Transverse colon (tissue), 4 donors: ENCODE measurements around the gene CCR3. TPM values are rescaled to one million over a fixed set of nuclear protein-coding genes. Genes with fewer than 3 reads are reported as not detected.

Source experiments
- DNase-seq: peaks from one replicate; pipeline ENCODE4 v3.0.0-alpha.2; 2019
- H3K27ac ChIP-seq, 4 donors: fragments of 200-600 bp; sonication (generic); 2 replicates each; pipeline ENCODE4 v1.5.1; 2016 to 2018; ENCODE audit warnings: inconsistent platforms in 4 of 4
- H3K27me3 ChIP-seq: fragments of 200-600 bp; sonication (generic); 2 replicates; pipeline ENCODE4 v1.5.1; 2017; ENCODE audit warnings: inconsistent platforms
- H3K36me3 ChIP-seq, 4 donors: fragments of 200-600 bp; sonication (generic); 2 replicates each; pipeline ENCODE4 v1.5.1; 2017 to 2019; ENCODE audit warnings: inconsistent platforms in 4 of 4
- H3K4me1 ChIP-seq, 4 donors: fragments of 200-600 bp; sonication (generic); 2 replicates each; pipeline ENCODE4 v1.5.1; 2017 to 2020; ENCODE audit warnings: inconsistent platforms in 4 of 4
- H3K4me3 ChIP-seq, 4 donors: fragments of 200-600 bp; sonication (generic); 1 replicate in 1 of 4; 2 replicates in 3 of 4; pipeline versions ENCODE4 v1.5.1 to v1.6.1; 2017 to 2019; ENCODE audit warnings: inconsistent platforms in 4 of 4
- H3K9me3 ChIP-seq, 2 donors: fragments of 200-600 bp; sonication (generic); 2 replicates each; pipeline ENCODE4 v1.5.1; 2017 to 2019; ENCODE audit warnings: inconsistent platforms in 2 of 2
- CTCF ChIP-seq, 5 experiments: fragments of 200-600 bp in 3 of 5; fragments of 450-650 bp in 2 of 5; sonication (generic) in 3 of 5; IDR thresholded peaks; 1 replicate in 2 of 5; 2 replicates in 3 of 5; pipeline ENCODE4 v1.5.1; 2016 to 2017; ENCODE audit warnings: antibody characterized with exemption in 5 of 5, inconsistent platforms in 3 of 5, mild to moderate bottlenecking in 2 of 5, moderate library complexity in 1 of 5
- EP300 ChIP-seq: sonication (generic); formaldehyde crosslinking; IDR thresholded peaks from one replicate; pipeline ENCODE4 v1.6.1; 2017; ENCODE audit warnings: antibody characterized with exemption, low read depth
- POLR2A ChIP-seq: fragments of 450-650 bp; IDR thresholded peaks from one replicate; pipeline ENCODE4 v1.6.1; 2016; ENCODE audit warnings: antibody characterized with exemption, mild to moderate bottlenecking, moderate library complexity
- POLR2AphosphoS5 ChIP-seq, 3 donors: sonication (generic); formaldehyde crosslinking; IDR thresholded peaks; one replicate each; pipeline ENCODE4 v1.6.1; 2016; ENCODE audit warnings: antibody characterized with exemption in 3 of 3
- WGBS, 2 donors: methylation state at CpG; one replicate each; pipeline ENCODE4 v1.1.5; 2018; ENCODE audit warnings: low coverage in 1 of 2; 5-methylcytosine and 5-hydroxymethylcytosine counted together
- in situ Hi-C, 4 donors: fragments of 200-750 bp; cut with MboI; loops; one replicate each; pipeline versions ENCODE4 v1.15.0 to v1.15.1; 2017; ENCODE audit warnings: low sequenced_read_pairs in 3 of 4, low pct_ligation_motif_present in 1 of 4, low pct_unique_long_range_greater_than_20kb in 1 of 4
- intact Hi-C: fragments of 100-400 bp; cut with DNase I; formaldehyde crosslinking; loops from one replicate; pipeline ENCODE4 v1.15.1; 2023; ENCODE audit warnings: low total_unique reads
- total RNA-seq, 4 donors: library from RNA; depleted of rRNA; stranded (reverse); fragments of >200 nt; gene quantifications; one replicate each; pipeline ENCODE4 v1.1.0, GENCODE V29; 2016

CCR3 gene
- total RNA-seq, 4 donors from 2014 or later: not detected

GRCh38 chr3:46312991-46313390 is 70.7 kb downstream of the CCR3 start:
- intact Hi-C loops (no loop called here), in situ Hi-C loops (no loop called here)
- Histone ChIP-seq H3K36me3 (no peaks in the 10 kb centered on the region), H3K9me3 (no peaks in the 10 kb centered on the region), H3K4me3 (no peak overlapping the region), H3K27ac (no peak overlapping the region), H3K27me3 (no peaks in the 10 kb centered on the region), H3K4me1 (no peaks in the 10 kb centered on the region)
- peak; percentile 44 for DNase-seq
- WGBS, 2 donors: 72% methylated on average over 1 of the region's 1 CpG; no CpG with 5 or more reads in 1 of the 2 donors
- TF ChIP-seq POLR2AphosphoS5 (IDR thresholded peaks at IDR 0.05) (peak in 1 of 3 donors; percentile 31), EP300 (no peak)

- in situ Hi-C loops (no loop called here), intact Hi-C loops (no loop called here)
- Histone ChIP-seq H3K36me3 (no peaks in the 10 kb centered on the region), H3K27me3 (no peaks in the 10 kb centered on the region), H3K27ac (no peak overlapping the region), H3K4me1 (no peaks in the 10 kb centered on the region), H3K9me3 (no peaks in the 10 kb centered on the region), H3K4me3 (no peak overlapping the region)
- TF ChIP-seq POLR2AphosphoS5 (IDR thresholded peaks at IDR 0.05): no peak
- no peak for TF ChIP-seq CTCF (IDR thresholded peaks at IDR 0.05)
- no peak for TF ChIP-seq EP300
- TF ChIP-seq POLR2A: no peak
- no peak for DNase-seq
These were observed 72.3 kb downstream of the CCR3 start for GRCh38 chr3:46314517-46314916.

- intact Hi-C loops (no loop called here), in situ Hi-C loops (no loop called here)
- H3K27ac ChIP-seq: no peak overlapping the region
- H3K4me1 ChIP-seq: no peaks in the 10 kb centered on the region
- no peaks in the 10 kb centered on the region for H3K36me3 ChIP-seq
- no peak for TF ChIP-seq EP300
- no peak for TF ChIP-seq POLR2AphosphoS5 (IDR thresholded peaks at IDR 0.05)
- no peak for TF ChIP-seq POLR2A
- TF ChIP-seq CTCF (IDR thresholded peaks at IDR 0.05): no peak
- DNase-seq: no peak
- H3K27me3 ChIP-seq: no peaks in the 10 kb centered on the region
- H3K9me3 ChIP-seq: no peaks in the 10 kb centered on the region
- H3K4me3 ChIP-seq: no peak overlapping the region
These were observed 73.9 kb downstream of the CCR3 start for GRCh38 chr3:46316206-46316605.

Other genes with a start within 250 kb of the CCR3 start
- 10 to 100 TPM; 34.5 to 40.0 (median 38.1) TPM for gene FYCO1, start 246.6 kb upstream of the CCR3 start, total RNA-seq
- under 1 TPM in 2 of 4 donors, not detected in 2; 0.14 to 0.32 TPM for gene XCR1, start 215.0 kb upstream of the CCR3 start, total RNA-seq
- gene CCR1, start 34.1 kb upstream of the CCR3 start, total RNA-seq: 1 to 10 TPM in 3 of 4 donors, not detected in 1; 1.9 to 4.4 (median 3.3) TPM
- gene CCR2, start 111.7 kb downstream of the CCR3 start, total RNA-seq: 1 to 10 TPM in 2 of 4 donors, not detected in 2; 1.8 to 4.6 TPM
- gene CCR5, start 128.5 kb downstream of the CCR3 start, total RNA-seq: 1 to 10 TPM in 3 of 4 donors, not detected in 1; 1.1 to 3.7 (median 1.4) TPM
- 10 to 100 TPM in 2 of 4 donors, 1 to 10 TPM in 2; 2.6 to 13.9 (median 9.8) TPM for gene CCRL2, start 164.8 kb downstream of the CCR3 start, total RNA-seq
- gene LTF, start 222.4 kb downstream of the CCR3 start, total RNA-seq: 1 to 10 TPM in 1 of 4 donors, under 1 TPM in 1, not detected in 2; 0.14 to 3.3 TPM